Measurements from ENCODE around the gene IPCEF1.

The IPCEF1 gene

GRCh38 chr6:154165478-154165877 is 191.1 kb downstream of the IPCEF1 start:
- Mint-ChIP-seq H3K4me3 (no peak overlapping the region), H3K4me1 (peaks cover 22% of the 10 kb centered on the region), H3K27ac (no peak overlapping the region), H3K27me3 (no peaks in the 10 kb centered on the region), H3K9me3 (no peaks in the 10 kb centered on the region), H3K36me3 (peaks cover 37% of the 10 kb centered on the region)
- CTCF ChIA-PET = interaction anchor here (1.5 to 4.7 kb wide), 2 partner anchors 8 to 112 kb away, joined by 3 to 16 read pairs; no protein-coding TSS in a partner anchor
- no peak for DNase-seq

GRCh38 chr6:154164397-154164796 is 192.2 kb downstream of the IPCEF1 start:
- no peaks in the 10 kb centered on the region for H3K27me3 Mint-ChIP-seq
- H3K9me3 Mint-ChIP-seq = no peaks in the 10 kb centered on the region
- peaks cover 42% of the 10 kb centered on the region for H3K36me3 Mint-ChIP-seq
- DNase-seq = no peak
- no peak overlapping the region for H3K27ac Mint-ChIP-seq
- no peak overlapping the region for H3K4me3 Mint-ChIP-seq
- H3K4me1 Mint-ChIP-seq = peaks cover 19% of the 10 kb centered on the region
- CTCF ChIA-PET = interaction anchor here (4.7 kb wide), 1 partner anchor 113 kb away, joined by 16 read pairs; no protein-coding TSS in a partner anchor

- no peak for DNase-seq
- H3K4me1 Mint-ChIP-seq = peaks cover 26% of the 10 kb centered on the region
- no peaks in the 10 kb centered on the region for H3K27me3 Mint-ChIP-seq
- H3K27ac Mint-ChIP-seq = no peak overlapping the region
- peaks cover 33% of the 10 kb centered on the region for H3K36me3 Mint-ChIP-seq
- CTCF ChIA-PET = interaction anchor here (5.7 kb wide), 1 partner anchor 114 kb away, joined by 106 read pairs; no protein-coding TSS in a partner anchor
- no peak overlapping the region for H3K4me3 Mint-ChIP-seq
- no peaks in the 10 kb centered on the region for H3K9me3 Mint-ChIP-seq
These were observed 194.9 kb downstream of the IPCEF1 start for GRCh38 chr6:154161689-154162088.

GRCh38 chr6:154159126-154159525 is 197.5 kb downstream of the IPCEF1 start:
- DNase-seq = no peak
- H3K27ac Mint-ChIP-seq = no peak overlapping the region
- H3K4me3 Mint-ChIP-seq = no peak overlapping the region
- peaks cover 18% of the 10 kb centered on the region for H3K36me3 Mint-ChIP-seq
- peaks cover 39% of the 10 kb centered on the region for H3K4me1 Mint-ChIP-seq
- no peaks in the 10 kb centered on the region for H3K27me3 Mint-ChIP-seq
- CTCF ChIA-PET = interaction anchor here (3.2 to 5.7 kb wide), 2 partner anchors 117 to 212 kb away, joined by 14 to 106 read pairs; no protein-coding TSS in a partner anchor
- no peaks in the 10 kb centered on the region for H3K9me3 Mint-ChIP-seq

- no peaks in the 10 kb centered on the region for H3K9me3 Mint-ChIP-seq
- no peak for DNase-seq
- CTCF ChIA-PET = interaction anchor here (0.7 to 5.7 kb wide), 9 partner anchors 8 to 213 kb away, joined by 3 to 106 read pairs (median 4); no protein-coding TSS in a partner anchor
- H3K4me1 Mint-ChIP-seq = peaks cover 39% of the 10 kb centered on the region
- no peaks in the 10 kb centered on the region for H3K27me3 Mint-ChIP-seq
- H3K27ac Mint-ChIP-seq = peak overlapping the region; percentile 89
- peaks cover 18% of the 10 kb centered on the region for H3K36me3 Mint-ChIP-seq
- H3K4me3 Mint-ChIP-seq = peak overlapping the region; percentile 71
These were observed 198.9 kb downstream of the IPCEF1 start for GRCh38 chr6:154157706-154158105.

- H3K36me3 Mint-ChIP-seq = peaks cover 18% of the 10 kb centered on the region
- CTCF ChIA-PET = interaction anchor here (0.7 to 5.7 kb wide), 13 partner anchors 8 to 573 kb away, joined by 3 to 106 read pairs (median 3); no protein-coding TSS in a partner anchor
- H3K4me3 Mint-ChIP-seq = peak overlapping the region; percentile 71
- H3K27me3 Mint-ChIP-seq = no peaks in the 10 kb centered on the region
- peaks cover 39% of the 10 kb centered on the region for H3K4me1 Mint-ChIP-seq
- peak; percentile 27 for DNase-seq
- no peaks in the 10 kb centered on the region for H3K9me3 Mint-ChIP-seq
- H3K27ac Mint-ChIP-seq = peak overlapping the region; percentile 89
These were observed 199.5 kb downstream of the IPCEF1 start for GRCh38 chr6:154157082-154157481.

GRCh38 chr6:154156135-154156896 is 200.3 kb downstream of the IPCEF1 start:
- H3K27me3 Mint-ChIP-seq = peaks cover under 1% of the 10 kb centered on the region
- H3K27ac Mint-ChIP-seq = peak overlapping the region; percentile 89
- peaks cover 39% of the 10 kb centered on the region for H3K4me1 Mint-ChIP-seq
- no peaks in the 10 kb centered on the region for H3K9me3 Mint-ChIP-seq
- DNase-seq = peak; percentile 76
- peak overlapping the region; percentile 71 for H3K4me3 Mint-ChIP-seq
- peaks cover 18% of the 10 kb centered on the region for H3K36me3 Mint-ChIP-seq
- CTCF ChIA-PET = interaction anchor here (0.9 to 6.0 kb wide), 11 partner anchors 77 to 519 kb away, joined by 3 to 106 read pairs (median 5); no protein-coding TSS in a partner anchor

- Mint-ChIP-seq H3K9me3 (no peaks in the 10 kb centered on the region), H3K4me1 (peaks cover 35% of the 10 kb centered on the region), H3K36me3 (peaks cover 6% of the 10 kb centered on the region), H3K4me3 (no peak overlapping the region), H3K27ac (no peak overlapping the region), H3K27me3 (peaks cover 6% of the 10 kb centered on the region)
- CTCF ChIA-PET = interaction anchor here (1.0 to 6.0 kb wide), 9 partner anchors 17 to 217 kb away, joined by 3 to 95 read pairs (median 4); no protein-coding TSS in a partner anchor
- DNase-seq = peak; percentile 72
These were observed 202.1 kb downstream of the IPCEF1 start for GRCh38 chr6:154154389-154154967.

- H3K36me3 Mint-ChIP-seq = no peaks in the 10 kb centered on the region
- no peaks in the 10 kb centered on the region for H3K4me1 Mint-ChIP-seq
- no peaks in the 10 kb centered on the region for H3K27me3 Mint-ChIP-seq
- CTCF ChIA-PET = no interaction called here
- no peak overlapping the region for H3K4me3 Mint-ChIP-seq
- H3K27ac Mint-ChIP-seq = no peak overlapping the region
- no peaks in the 10 kb centered on the region for H3K9me3 Mint-ChIP-seq
- no peak for DNase-seq
These were observed 212.8 kb downstream of the IPCEF1 start for GRCh38 chr6:154143753-154144152.

GRCh38 chr6:154140743-154141142 is 215.9 kb downstream of the IPCEF1 start:
- CTCF ChIA-PET = no interaction called here
- H3K27me3 Mint-ChIP-seq = no peaks in the 10 kb centered on the region
- DNase-seq = no peak
- no peak overlapping the region for H3K27ac Mint-ChIP-seq
- H3K36me3 Mint-ChIP-seq = no peaks in the 10 kb centered on the region
- no peaks in the 10 kb centered on the region for H3K4me1 Mint-ChIP-seq
- H3K4me3 Mint-ChIP-seq = no peak overlapping the region
- H3K9me3 Mint-ChIP-seq = no peaks in the 10 kb centered on the region

- Mint-ChIP-seq H3K4me3 (no peak overlapping the region), H3K27ac (no peak overlapping the region), H3K36me3 (no peaks in the 10 kb centered on the region), H3K4me1 (no peaks in the 10 kb centered on the region), H3K27me3 (no peaks in the 10 kb centered on the region), H3K9me3 (no peaks in the 10 kb centered on the region)
- CTCF ChIA-PET = no interaction called here
- DNase-seq = no peak
These were observed 216.7 kb downstream of the IPCEF1 start for GRCh38 chr6:154139892-154140291.

- Mint-ChIP-seq H3K4me3 (no peak overlapping the region), H3K27ac (no peak overlapping the region), H3K36me3 (no peaks in the 10 kb centered on the region), H3K4me1 (no peaks in the 10 kb centered on the region), H3K9me3 (no peaks in the 10 kb centered on the region), H3K27me3 (no peaks in the 10 kb centered on the region)
- no peak for DNase-seq
- CTCF ChIA-PET = no interaction called here
These were observed 217.8 kb downstream of the IPCEF1 start for GRCh38 chr6:154138793-154139192.

GRCh38 chr6:154134471-154135147 is 222.0 kb downstream of the IPCEF1 start:
- H3K9me3 Mint-ChIP-seq = no peaks in the 10 kb centered on the region
- CTCF ChIA-PET = no interaction called here
- no peak overlapping the region for H3K4me3 Mint-ChIP-seq
- H3K27ac Mint-ChIP-seq = no peak overlapping the region
- no peak for DNase-seq
- H3K36me3 Mint-ChIP-seq = no peaks in the 10 kb centered on the region
- no peaks in the 10 kb centered on the region for H3K4me1 Mint-ChIP-seq
- H3K27me3 Mint-ChIP-seq = no peaks in the 10 kb centered on the region

- H3K9me3 Mint-ChIP-seq = peaks cover 2% of the 10 kb centered on the region
- H3K4me3 Mint-ChIP-seq = no peak overlapping the region
- no peak for DNase-seq
- no peaks in the 10 kb centered on the region for H3K36me3 Mint-ChIP-seq
- H3K27me3 Mint-ChIP-seq = no peaks in the 10 kb centered on the region
- H3K27ac Mint-ChIP-seq = no peak overlapping the region
- no peaks in the 10 kb centered on the region for H3K4me1 Mint-ChIP-seq
- CTCF ChIA-PET = no interaction called here
These were observed 228.9 kb downstream of the IPCEF1 start for GRCh38 chr6:154127657-154128056.
